ENCODE measurements around the gene RNF4. TPM values are rescaled to one million over a fixed set of nuclear protein-coding genes. Genes with fewer than 3 reads are reported as not detected.
A peak's percentile ranks its signal among the peaks of the same experiment; 100 is the strongest.
"Not testable (repeated sequence)": the region's sequence is repeated elsewhere in the genome, so short reads cannot be mapped to it uniquely, and the experiment has no call there.

The RNF4 gene
- total RNA-seq, 1 donor from 2014 or later, result 56.3 TPM

GRCh38 chr4:2462218-2462991 lies 6.5 kb upstream of the RNF4 start:
- Mint-ChIP-seq H3K4me3 (ENCODE audit: unreplicated experiment) (peak overlapping the region; percentile 67), H3K4me1 (ENCODE audit: low read depth) (peaks cover 12% of the 10 kb centered on the region), H3K9me3 (ENCODE audit: low read depth) (no peaks in the 10 kb centered on the region), H3K27me3 (ENCODE audit: low read depth) (no peaks in the 10 kb centered on the region), H3K36me3 (ENCODE audit: low read depth) (no peaks in the 10 kb centered on the region), H3K27ac (ENCODE audit: unreplicated experiment) (no peak overlapping the region)
- DNase-seq (ENCODE audit: low spot score), result no peak
- peak; percentile 81 for TF ChIP-seq CTCF (IDR thresholded peaks at IDR 0.05)

- Mint-ChIP-seq H3K4me1 (ENCODE audit: low read depth) (peaks cover 20% of the 10 kb centered on the region), H3K4me3 (ENCODE audit: unreplicated experiment) (peak overlapping the region; percentile 66), H3K27me3 (ENCODE audit: low read depth) (no peaks in the 10 kb centered on the region), H3K9me3 (ENCODE audit: low read depth) (no peaks in the 10 kb centered on the region), H3K36me3 (ENCODE audit: low read depth) (no peaks in the 10 kb centered on the region), H3K27ac (ENCODE audit: unreplicated experiment) (no peak overlapping the region)
- TF ChIP-seq CTCF (IDR thresholded peaks at IDR 0.05), result peak; percentile 43
- no peak for DNase-seq (ENCODE audit: low spot score)
These were observed 5.7 kb upstream of the RNF4 start for GRCh38 chr4:2462992-2463762.

GRCh38 chr4:2465032-2465431 lies 3.9 kb upstream of the RNF4 start:
- Mint-ChIP-seq H3K36me3 (ENCODE audit: low read depth) (no peaks in the 10 kb centered on the region), H3K4me1 (ENCODE audit: low read depth) (peaks cover 26% of the 10 kb centered on the region), H3K27ac (ENCODE audit: unreplicated experiment) (no peak overlapping the region), H3K27me3 (ENCODE audit: low read depth) (no peaks in the 10 kb centered on the region), H3K4me3 (ENCODE audit: unreplicated experiment) (no peak overlapping the region), H3K9me3 (ENCODE audit: low read depth) (no peaks in the 10 kb centered on the region)
- no peak for DNase-seq (ENCODE audit: low spot score)
- no peak for TF ChIP-seq CTCF (IDR thresholded peaks at IDR 0.05)

- H3K36me3 Mint-ChIP-seq (ENCODE audit: low read depth); H3K4me3 Mint-ChIP-seq (ENCODE audit: unreplicated experiment); DNase-seq (ENCODE audit: low spot score); H3K9me3 Mint-ChIP-seq (ENCODE audit: low read depth); H3K27ac Mint-ChIP-seq (ENCODE audit: unreplicated experiment); H3K27me3 Mint-ChIP-seq (ENCODE audit: low read depth): not testable (repeated sequence)
- peaks cover 31% of the 10 kb centered on the region for H3K4me1 Mint-ChIP-seq (ENCODE audit: low read depth)
These were observed 3.4 kb upstream of the RNF4 start for GRCh38 chr4:2465544-2465943.

- H3K9me3 Mint-ChIP-seq (ENCODE audit: low read depth), result peaks cover 7% of the 10 kb centered on the region
- peaks cover 11% of the 10 kb centered on the region for H3K36me3 Mint-ChIP-seq (ENCODE audit: low read depth)
- no peaks in the 10 kb centered on the region for H3K27me3 Mint-ChIP-seq (ENCODE audit: low read depth)
- H3K4me1 Mint-ChIP-seq (ENCODE audit: low read depth), result peaks cover 38% of the 10 kb centered on the region
- peak overlapping the region; percentile 91 for H3K27ac Mint-ChIP-seq (ENCODE audit: unreplicated experiment)
- TF ChIP-seq CTCF (IDR thresholded peaks at IDR 0.05), result no peak
- DNase-seq (ENCODE audit: low spot score), result no peak
- H3K4me3 Mint-ChIP-seq (ENCODE audit: unreplicated experiment), result peak overlapping the region; percentile 93
These were observed 482 bp downstream of the RNF4 start for GRCh38 chr4:2469192-2469984.
